Keratinocyte (primary cell): ENCODE data around the gene CRKL. TPM values are rescaled to one million over a fixed set of nuclear protein-coding genes. Genes with fewer than 3 reads are reported as not detected.

Experiments
- DNase-seq: peaks from one replicate; pipeline ENCODE4 v3.0.0-alpha.2; 2011; ENCODE audit warnings: low read depth, missing footprints, low spot score
- FAIRE-seq: peaks from 2 replicates; lab custom pipeline; 2011; peaks lifted over from hg19 to GRCh38; lab: Jason Lieb, UNC
- H2AFZ ChIP-seq: 2 replicates; pipeline ENCODE4 v1.6.0; 2012; ENCODE audit warnings: low read length, control low read depth, inconsistent platforms; ENCODE audit not compliant: control insufficient read depth
- H3K27ac ChIP-seq: 2 replicates; pipeline ENCODE4 v1.5.1; 2011; ENCODE audit warnings: low read length; ENCODE audit not compliant: control insufficient read depth, insufficient read depth
- H3K27me3 ChIP-seq: 3 replicates; pipeline ENCODE4 v1.6.0; 2011; ENCODE audit warnings: low read length; ENCODE audit not compliant: control insufficient read depth, insufficient read depth; ENCODE audit errors: extremely low read depth
- H3K36me3 ChIP-seq, 2 experiments: 2 replicates in 1 of 2; 3 replicates in 1 of 2; pipeline ENCODE4 v1.5.1; 2011; ENCODE audit warnings: low read length in 2 of 2, mild to moderate bottlenecking in 1 of 2; ENCODE audit not compliant: control insufficient read depth in 2 of 2, insufficient read depth in 2 of 2; ENCODE audit errors: extremely low read depth in 1 of 2
- H3K4me1 ChIP-seq: 3 replicates; pipeline ENCODE4 v1.5.1; 2011; ENCODE audit warnings: low read length; ENCODE audit not compliant: control insufficient read depth, insufficient read depth; ENCODE audit errors: extremely low read depth
- H3K4me2 ChIP-seq: 3 replicates; pipeline ENCODE4 v1.6.0; 2011; ENCODE audit warnings: low read depth, low read length; ENCODE audit not compliant: control insufficient read depth, insufficient read depth; ENCODE audit errors: extremely low read depth
- H3K4me3 ChIP-seq, 3 experiments: fragments of 200-600 bp in 1 of 3; sonication (generic) in 1 of 3; 2 replicates in 2 of 3; 3 replicates in 1 of 3; pipeline ENCODE4 v1.5.1; 2011 to 2016; ENCODE audit warnings: low read length in 3 of 3, mild to moderate bottlenecking in 3 of 3, control low read depth in 2 of 3, inconsistent platforms in 1 of 3, low read depth in 1 of 3, mixed read lengths in 1 of 3, mixed run types in 1 of 3, moderate library complexity in 1 of 3; ENCODE audit not compliant: control insufficient read depth in 2 of 3, insufficient read depth in 2 of 3; ENCODE audit errors: extremely low read depth in 1 of 3
- H3K79me2 ChIP-seq: 2 replicates; pipeline ENCODE4 v1.6.0; 2012; ENCODE audit warnings: low read length; ENCODE audit not compliant: control insufficient read depth, insufficient read depth
- H3K9ac ChIP-seq: 3 replicates; pipeline ENCODE4 v1.6.0; 2011; ENCODE audit warnings: low read length; ENCODE audit not compliant: control insufficient read depth, insufficient read depth; ENCODE audit errors: extremely low read depth
- H3K9me1 ChIP-seq: 3 replicates; pipeline ENCODE4 v1.6.0; 2011; ENCODE audit warnings: low read length; ENCODE audit not compliant: control insufficient read depth, insufficient read depth; ENCODE audit errors: extremely low read depth
- H3K9me3 ChIP-seq: 2 replicates; pipeline ENCODE4 v1.5.1; 2012; ENCODE audit warnings: low read depth, low read length; ENCODE audit not compliant: control insufficient read depth
- H4K20me1 ChIP-seq: 3 replicates; pipeline ENCODE4 v1.6.0; 2011; ENCODE audit warnings: low read length; ENCODE audit not compliant: control insufficient read depth, insufficient read depth; ENCODE audit errors: extremely low read depth
- EZH2 ChIP-seq: IDR thresholded peaks from one replicate; pipeline ENCODE4 v1.6.1; 2012; ENCODE audit warnings: inconsistent platforms, mild to moderate bottlenecking, low read length, moderate library complexity
- dilution Hi-C: fragments of 300-500 bp; cut with MboI; formaldehyde crosslinking; loops from one replicate; pipeline ENCODE4 v1.7.0; 2020; ENCODE audit warnings: low sequenced_read_pairs; ENCODE audit not compliant: extremely low pct_ligation_motif_present
- polyA plus RNA-seq, 5 experiments: library from polyadenylated mRNA; depleted of rRNA in 3 of 5; stranded (reverse) in 3 of 5; stranded (forward) in 1 of 5; unstranded in 1 of 5; fragments of >200 nt; gene quantifications; 1 replicate in 1 of 5; 2 replicates in 3 of 5; 3 replicates in 1 of 5; pipeline versions ENCODE4 v1.2.1 to v1.2.3, GENCODE V29; 2011 to 2012; ENCODE audit warnings: missing spikeins in 2 of 5, low read depth in 1 of 5, low replicate concordance in 1 of 5
- TF ChIP-seq, protein P1 (sequence below), 3 experiments: IDR thresholded peaks in 1 of 3; conservative IDR thresholded peaks in 1 of 3; optimal IDR thresholded peaks in 1 of 3; 2 replicates in 2 of 3; 3 replicates in 1 of 3; pipeline versions ENCODE3 to v1.5.1; 2011; ENCODE audit warnings: low read length in 3 of 3, mild to moderate bottlenecking in 3 of 3, moderate library complexity in 2 of 3, control low read depth in 1 of 3, inconsistent platforms in 1 of 3; ENCODE audit not compliant: insufficient read depth in 2 of 3; ENCODE audit errors: extremely low read depth in 1 of 3

Gene CRKL
- polyA plus RNA-seq, 1 donor (not counting 4 experiments of a cell fraction or from before 2014, with no cell fraction given): 32.1 TPM

DNA sequence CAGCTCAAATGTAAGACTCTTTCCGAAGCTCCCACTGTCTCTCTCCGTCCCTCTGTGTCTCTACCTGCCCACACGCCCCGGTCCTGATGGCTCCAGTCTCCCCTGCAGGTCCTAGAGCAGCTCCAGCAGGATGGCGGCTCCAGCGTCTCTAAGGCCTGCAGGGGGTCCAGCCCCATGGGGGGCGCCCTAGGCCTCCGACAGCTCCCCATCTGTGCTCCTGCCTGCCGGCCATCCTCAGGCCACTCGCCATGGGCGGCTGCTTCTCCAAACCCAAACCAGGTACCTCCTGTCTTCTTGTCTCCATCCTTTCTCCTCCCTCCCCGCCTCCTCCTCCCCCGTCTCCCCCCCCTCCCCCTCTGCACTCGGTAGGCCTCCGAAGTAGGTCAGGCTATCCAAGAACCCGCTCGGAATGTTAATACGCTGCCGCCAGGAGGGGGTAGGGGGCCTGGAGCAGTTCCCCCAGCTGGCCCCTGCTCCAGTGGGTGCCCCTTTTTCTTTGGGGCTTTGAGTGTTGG lies 50.5 kb downstream of the CRKL start:
- Histone ChIP-seq H3K27me3 (peaks cover 11% of the 10 kb centered on the region), H3K9ac (no peak overlapping the region), H2AFZ (no peak overlapping the region), H3K4me1 (peaks cover 10% of the 10 kb centered on the region), H3K27ac (no peak overlapping the region), H3K79me2 (no peaks in the 10 kb centered on the region), H3K4me3 (no peak overlapping the region), H4K20me1 (no peaks in the 10 kb centered on the region), H3K36me3 (no peaks in the 10 kb centered on the region), H3K9me1 (no peaks in the 10 kb centered on the region), H3K4me2 (no peak overlapping the region), H3K9me3 (no peaks in the 10 kb centered on the region)
- FAIRE-seq (no peak), DNase-seq (no peak)
- no peak for TF ChIP-seq EZH2
- TF ChIP-seq, protein P1, sequence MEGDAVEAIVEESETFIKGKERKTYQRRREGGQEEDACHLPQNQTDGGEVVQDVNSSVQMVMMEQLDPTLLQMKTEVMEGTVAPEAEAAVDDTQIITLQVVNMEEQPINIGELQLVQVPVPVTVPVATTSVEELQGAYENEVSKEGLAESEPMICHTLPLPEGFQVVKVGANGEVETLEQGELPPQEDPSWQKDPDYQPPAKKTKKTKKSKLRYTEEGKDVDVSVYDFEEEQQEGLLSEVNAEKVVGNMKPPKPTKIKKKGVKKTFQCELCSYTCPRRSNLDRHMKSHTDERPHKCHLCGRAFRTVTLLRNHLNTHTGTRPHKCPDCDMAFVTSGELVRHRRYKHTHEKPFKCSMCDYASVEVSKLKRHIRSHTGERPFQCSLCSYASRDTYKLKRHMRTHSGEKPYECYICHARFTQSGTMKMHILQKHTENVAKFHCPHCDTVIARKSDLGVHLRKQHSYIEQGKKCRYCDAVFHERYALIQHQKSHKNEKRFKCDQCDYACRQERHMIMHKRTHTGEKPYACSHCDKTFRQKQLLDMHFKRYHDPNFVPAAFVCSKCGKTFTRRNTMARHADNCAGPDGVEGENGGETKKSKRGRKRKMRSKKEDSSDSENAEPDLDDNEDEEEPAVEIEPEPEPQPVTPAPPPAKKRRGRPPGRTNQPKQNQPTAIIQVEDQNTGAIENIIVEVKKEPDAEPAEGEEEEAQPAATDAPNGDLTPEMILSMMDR (optimal IDR thresholded peaks at IDR 0.05 in 1 of 3, IDR thresholded peaks at IDR 0.05 in 1 of 3, conservative IDR thresholded peaks at IDR 0.05 in 1 of 3; ENCODE audit: extremely low read depth in 1 of 3, insufficient read depth in 2 of 3, low read length in 3 of 3): no peak
- dilution Hi-C loops: no loop called here

DNA sequence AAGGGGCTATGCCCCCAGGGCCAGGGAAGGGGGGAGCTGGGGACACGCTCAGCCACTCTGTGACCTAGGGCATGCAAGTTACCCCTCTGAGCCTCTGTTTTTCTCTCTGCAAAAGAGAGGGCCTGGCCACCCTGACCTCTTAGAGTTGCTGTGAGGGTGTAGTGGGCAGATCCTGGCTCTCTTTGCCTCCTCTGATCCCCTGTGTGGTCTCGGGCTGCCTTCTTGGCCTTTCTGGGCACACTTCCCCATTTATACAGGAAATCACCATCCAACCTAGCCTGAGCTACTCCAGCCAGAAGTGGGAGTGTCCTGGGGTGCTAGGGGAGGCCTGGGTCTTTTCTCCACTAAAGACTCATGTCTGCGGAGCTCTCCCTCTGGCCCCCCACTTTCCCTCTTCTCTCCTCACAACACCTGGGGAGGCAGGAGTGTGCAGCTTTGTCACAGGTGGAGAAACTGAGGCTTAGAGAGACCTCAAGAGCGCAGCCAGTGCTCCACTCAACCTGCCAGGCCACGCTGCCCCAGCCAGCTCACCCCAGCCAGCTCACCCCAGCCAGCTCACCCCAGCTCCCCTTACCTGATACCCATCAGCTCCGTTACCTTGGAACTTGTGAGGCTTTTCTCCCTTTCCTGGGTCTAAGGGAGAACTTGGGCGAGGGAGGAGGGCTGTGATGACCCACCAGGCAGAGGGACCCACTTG lies 51.2 kb downstream of the CRKL start:
- no peak overlapping the region for H3K27ac ChIP-seq
- H3K4me3 ChIP-seq: no peak overlapping the region
- no peak overlapping the region for H3K9ac ChIP-seq
- H2AFZ ChIP-seq: no peak overlapping the region
- peaks cover 11% of the 10 kb centered on the region for H3K27me3 ChIP-seq
- no peak for DNase-seq
- dilution Hi-C loops: no loop called here
- no peaks in the 10 kb centered on the region for H3K9me3 ChIP-seq
- no peaks in the 10 kb centered on the region for H4K20me1 ChIP-seq
- H3K9me1 ChIP-seq: no peaks in the 10 kb centered on the region
- H3K36me3 ChIP-seq: no peaks in the 10 kb centered on the region
- no peak for FAIRE-seq
- no peak overlapping the region for H3K4me2 ChIP-seq
- peaks cover 7% of the 10 kb centered on the region for H3K4me1 ChIP-seq
- TF ChIP-seq, protein P1 (optimal IDR thresholded peaks at IDR 0.05 in 1 of 3, IDR thresholded peaks at IDR 0.05 in 1 of 3, conservative IDR thresholded peaks at IDR 0.05 in 1 of 3; ENCODE audit: extremely low read depth in 1 of 3, insufficient read depth in 2 of 3, low read length in 3 of 3): no peak
- no peak for TF ChIP-seq EZH2
- no peaks in the 10 kb centered on the region for H3K79me2 ChIP-seq
